ENCODE data around the gene XRCC6. TPM values are rescaled to one million over a fixed set of nuclear protein-coding genes. Genes with fewer than 3 reads are reported as not detected.
"Not testable (repeated sequence)": the region's sequence is repeated elsewhere in the genome, so short reads cannot be mapped to it uniquely, and the experiment has no call there.

The XRCC6 gene
- total RNA-seq, 1 donor from 2014 or later, result 251 TPM

DNA sequence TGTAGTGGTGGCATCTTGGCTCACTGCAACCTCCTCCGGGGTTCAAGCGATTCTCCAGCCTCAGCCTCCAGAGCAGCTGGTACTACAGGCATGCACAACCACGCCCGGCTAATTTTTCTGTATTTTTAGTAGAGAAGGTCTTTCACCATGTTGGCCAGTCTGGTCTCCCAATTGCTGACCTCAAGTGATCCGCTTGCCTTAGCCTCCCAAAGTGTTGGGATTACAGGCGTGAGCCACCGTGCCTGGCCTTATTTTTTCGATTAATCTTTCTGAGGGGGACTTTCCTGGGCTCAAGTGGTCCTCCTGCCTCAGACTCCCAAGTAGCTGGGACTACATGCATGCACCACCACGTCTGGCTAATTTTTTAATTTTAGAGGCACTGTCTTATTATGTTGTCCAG, 62.0 kb downstream of the XRCC6 start:
- no peak for DNase-seq (ENCODE audit: extremely low read depth, low read depth, low spot score)

DNA sequence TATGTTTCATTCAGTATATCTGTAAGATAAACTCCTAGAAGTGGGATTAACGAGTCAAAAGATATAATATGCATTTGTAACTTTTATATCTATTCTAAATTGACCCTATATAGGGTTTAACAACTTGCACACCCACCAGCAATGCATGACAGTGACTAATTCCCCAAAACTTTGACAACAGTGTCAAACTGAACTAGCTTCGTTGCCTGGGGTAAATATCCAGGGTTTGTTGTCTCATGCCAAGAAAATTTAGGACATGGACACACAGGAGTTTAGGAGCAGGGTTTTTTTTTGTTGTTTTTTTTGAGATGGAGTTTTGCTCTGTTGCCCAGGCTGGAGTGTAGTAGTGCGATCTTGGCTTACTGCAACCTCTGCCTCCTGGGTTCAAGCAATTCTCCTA, 62.5 kb downstream of the XRCC6 start:
- no peak for DNase-seq (ENCODE audit: extremely low read depth, low read depth, low spot score)

DNA sequence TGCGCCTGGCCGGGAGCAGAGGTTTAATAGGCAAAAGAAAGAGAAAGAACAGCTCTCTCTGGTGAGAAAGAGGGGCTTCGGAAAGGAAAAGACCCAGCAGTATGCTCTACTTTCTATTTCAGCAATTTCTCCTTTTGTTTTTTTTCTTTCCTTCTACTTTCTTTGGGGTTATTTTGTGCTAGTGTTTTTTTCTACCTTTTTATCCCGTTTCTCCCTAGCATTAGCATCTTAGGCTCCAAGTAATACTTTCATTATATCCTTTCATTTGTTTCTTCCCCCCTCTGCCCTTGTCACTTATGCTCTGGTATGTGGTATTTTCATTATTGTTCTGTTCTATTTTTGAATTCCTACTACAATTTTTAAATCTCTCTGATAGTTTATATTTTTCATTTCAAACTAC, 63.1 kb downstream of the XRCC6 start:
- no peak for DNase-seq (ENCODE audit: extremely low read depth, low read depth, low spot score)

DNA sequence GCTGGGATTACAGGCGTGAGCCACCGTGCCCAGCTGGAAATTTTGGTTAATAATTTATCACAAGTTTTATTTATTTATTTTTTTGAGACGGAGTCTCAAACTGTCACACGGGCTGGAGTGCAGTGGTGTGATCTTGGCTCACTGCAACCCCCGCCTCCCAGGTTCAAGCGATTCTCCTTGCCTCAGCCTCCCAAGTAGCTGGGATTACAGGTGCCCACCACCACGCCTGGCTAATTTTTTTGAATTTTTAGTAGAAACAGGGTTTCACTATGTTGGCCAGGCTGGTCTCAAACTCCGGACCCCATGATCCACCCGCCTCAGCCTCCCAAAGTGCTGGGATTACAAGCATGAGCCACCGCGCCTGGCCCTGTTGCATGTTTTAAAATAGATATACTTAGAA, 65.8 kb downstream of the XRCC6 start:
- DNase-seq (ENCODE audit: extremely low read depth, low read depth, low spot score), result not testable (repeated sequence)

DNA sequence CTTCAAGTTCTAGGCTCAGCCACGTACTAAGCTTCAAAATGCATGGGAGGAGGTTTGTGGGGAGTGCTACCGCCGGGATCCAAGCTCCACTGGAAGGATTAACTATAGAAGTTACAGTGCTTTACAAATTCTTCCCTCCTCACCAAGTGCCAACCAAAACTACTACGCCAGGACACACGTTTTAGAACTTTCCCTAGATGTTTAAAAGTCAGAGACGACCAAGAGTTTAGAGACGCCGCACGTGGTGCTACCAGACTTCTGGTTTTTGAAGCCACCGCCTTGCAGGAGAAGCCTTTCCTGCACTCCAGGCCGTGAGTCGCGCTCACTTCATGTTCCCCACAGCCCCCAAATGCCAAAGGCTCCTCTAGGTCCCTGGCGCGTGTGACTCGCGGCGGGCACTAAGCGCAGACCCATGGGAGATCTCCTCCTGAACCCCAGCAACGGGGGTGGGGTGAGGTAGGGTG, 66.8 kb downstream of the XRCC6 start:
- no peak for DNase-seq (ENCODE audit: extremely low read depth, low read depth, low spot score)

DNA sequence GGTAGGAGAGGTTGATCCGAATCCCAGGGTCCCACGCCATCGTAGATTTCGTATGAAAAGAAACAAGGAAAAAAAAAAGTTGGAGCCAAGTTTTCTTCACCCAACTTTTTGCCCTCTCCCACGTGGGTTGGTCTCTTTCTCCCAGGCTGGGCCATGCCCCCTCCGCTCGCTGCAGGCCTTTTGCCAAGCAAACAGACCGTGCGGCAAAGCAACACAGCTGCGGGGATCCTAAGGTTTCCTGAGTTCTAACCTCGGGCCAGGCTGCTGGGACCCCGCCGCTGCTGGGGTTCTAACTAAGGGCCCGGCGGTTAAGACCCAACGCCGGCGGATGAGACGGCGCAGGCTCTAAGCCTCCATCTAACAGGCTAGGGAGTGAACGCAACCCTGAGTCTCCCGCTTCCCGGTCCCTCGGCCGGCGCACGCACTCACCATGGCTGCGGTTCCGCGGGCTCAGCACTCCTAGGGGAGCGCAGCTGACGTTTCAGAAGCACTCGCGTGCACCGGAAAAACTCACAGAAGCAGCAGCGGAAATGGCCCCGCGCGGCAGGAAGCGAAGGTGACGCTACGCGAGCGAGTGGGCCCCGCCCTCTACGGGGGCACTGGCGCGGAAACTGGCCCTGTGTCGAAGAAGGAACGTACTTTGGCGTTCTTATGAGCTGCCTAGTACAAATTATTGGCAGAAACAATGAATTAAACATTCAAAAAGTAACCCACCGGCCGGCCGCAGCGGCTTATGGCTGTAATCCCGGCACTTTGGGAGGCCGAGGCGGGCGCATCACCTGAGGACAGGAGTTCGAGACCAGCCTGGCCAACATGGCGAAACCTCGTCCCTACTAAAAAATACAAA, 67.5 kb downstream of the XRCC6 start, which contains the start of gene SNU13:
TSS of gene SNU13 (minus strand) at position 503 of the 847 bp plus-strand sequence. CDS start at position 432, 71 bp downstream.
- no peak for DNase-seq (ENCODE audit: extremely low read depth, low read depth, low spot score)

DNA sequence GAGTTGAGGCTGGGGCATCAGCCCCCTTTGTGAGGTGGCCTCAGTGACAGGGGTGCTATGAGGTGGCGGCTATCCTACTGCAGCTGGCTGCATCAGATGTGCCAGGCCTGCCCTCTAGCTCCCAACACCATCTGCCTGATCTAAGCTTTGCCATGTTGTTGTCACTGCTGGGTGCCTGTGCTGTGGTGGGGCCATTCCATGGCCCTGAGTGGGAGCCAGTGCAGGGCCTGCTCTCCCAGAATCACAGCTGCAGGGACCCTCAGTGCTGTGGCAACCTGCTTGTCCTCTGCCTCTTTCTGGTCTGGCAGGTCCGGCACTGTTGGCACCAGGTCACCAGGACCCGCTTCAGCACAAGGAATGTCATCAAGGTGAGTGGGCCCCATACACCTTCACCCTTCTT, 69.4 kb downstream of the XRCC6 start:
- DNase-seq (ENCODE audit: extremely low read depth, low read depth, low spot score), result no peak

DNA sequence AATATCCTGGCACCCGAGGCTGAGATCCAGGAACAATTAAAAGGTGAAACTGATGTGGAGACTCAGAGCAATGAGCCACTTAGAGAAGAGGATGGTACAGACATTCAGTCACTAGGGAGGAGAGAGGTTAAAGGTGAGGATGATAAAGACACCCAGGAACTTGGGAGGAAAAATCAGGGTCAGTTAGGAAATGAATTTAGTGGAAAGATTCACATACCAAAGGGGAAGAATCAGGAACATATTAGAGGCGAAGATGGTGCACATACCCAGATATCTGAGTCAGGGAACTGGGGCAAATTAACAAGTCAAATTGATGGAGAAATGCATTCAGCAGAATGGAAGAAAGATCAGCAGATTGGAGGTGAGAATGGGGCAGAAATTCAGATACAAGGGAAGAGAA, 74.1 kb downstream of the XRCC6 start:
- no peak for DNase-seq (ENCODE audit: extremely low read depth, low read depth, low spot score)

DNA sequence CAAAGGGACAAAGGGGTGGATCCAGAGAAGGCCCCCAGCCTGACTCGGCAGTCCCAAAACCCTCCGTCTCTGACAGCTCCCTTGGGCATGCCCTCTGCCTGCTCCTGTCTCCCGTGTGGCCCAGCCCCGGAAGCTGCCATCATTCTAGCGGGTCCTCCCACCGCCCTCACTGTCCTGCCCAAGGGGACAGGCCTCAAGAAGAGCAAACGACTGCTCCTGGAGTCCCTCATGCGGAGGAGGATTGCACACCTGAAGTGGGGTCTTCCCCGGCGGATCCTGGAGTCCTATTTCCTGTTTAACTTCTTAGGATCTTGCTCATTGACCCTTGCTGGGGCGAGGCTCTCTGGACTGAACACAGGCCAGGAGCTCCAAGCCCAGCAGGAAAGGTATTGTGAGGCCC, 75.6 kb downstream of the XRCC6 start:
- no peak for DNase-seq (ENCODE audit: extremely low read depth, low read depth, low spot score)

DNA sequence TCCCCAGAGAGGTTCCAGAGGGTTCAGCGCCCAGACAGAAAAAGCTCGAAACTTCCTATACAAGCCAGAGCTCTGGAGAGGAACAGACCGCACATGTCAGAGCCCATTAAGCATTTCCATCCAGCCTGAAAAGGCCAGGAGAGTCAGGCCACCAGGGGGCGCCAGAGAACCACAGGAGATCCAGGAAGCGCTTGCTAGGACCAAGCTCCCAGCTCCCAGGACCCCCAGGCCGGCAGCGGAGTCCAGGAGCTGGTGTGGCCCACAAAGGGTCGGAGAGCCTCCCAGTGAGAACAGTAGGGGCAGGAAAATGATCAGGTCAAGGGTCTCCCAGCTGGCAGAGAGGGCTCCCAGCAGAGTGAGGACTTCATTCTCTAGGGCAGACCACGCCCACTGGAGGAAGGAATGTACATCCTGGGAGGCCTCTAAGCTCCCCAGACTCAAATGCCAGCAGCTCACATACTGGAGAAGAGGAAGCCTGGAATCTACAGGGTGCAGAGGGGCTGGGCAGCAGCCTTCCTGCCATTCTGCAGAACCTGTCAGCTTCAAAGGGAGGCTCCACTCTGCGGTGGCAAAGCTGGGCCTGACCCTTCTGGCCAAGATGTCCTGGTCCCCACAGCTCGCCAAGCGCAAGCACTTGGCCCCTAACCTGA, 76.2 kb downstream of the XRCC6 start:
- DNase-seq (ENCODE audit: extremely low read depth, low read depth, low spot score), result peak; percentile 65

DNA sequence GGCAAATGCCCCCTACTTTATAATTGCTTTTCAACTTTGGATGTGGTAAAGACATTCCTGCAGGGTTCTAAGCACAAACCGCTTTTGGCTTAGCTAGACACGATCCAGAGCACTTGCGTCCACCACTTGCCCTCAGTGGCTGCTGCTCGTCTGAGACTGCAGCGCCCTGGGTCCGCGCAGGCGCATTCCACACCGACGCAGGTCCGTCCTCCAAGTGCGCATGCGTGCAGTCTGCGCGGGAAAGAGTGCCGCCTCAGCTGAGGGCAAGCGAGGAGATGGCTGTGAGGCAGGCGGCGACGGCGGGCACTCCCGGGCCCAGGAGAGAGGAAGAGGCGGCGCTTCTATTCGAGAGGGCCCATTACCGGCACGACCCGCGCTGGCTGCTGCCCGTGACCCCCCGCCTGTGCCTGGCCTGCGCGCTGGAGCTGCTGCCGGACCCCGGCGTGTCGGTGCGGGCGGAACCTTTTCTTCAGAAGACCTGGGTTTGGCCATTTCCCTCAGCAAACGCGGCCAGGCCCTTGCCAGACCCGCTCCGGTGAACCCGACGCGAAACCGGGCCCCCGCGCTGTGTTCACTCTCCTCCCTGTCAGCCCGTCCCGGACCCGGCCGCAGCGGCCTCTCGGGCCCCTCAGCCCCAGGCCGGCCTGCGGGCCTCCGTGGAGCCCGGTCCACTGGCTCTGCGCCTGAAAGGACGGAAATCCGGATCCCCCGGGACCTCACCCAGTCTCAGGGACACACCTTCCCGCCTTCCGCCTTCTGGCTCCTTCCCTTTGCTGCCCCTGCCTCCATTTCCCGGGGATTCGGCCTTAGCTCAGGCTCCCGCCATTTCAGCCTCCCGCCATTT, 78.4 kb downstream of the XRCC6 start, which contains the start of gene MEI1:
TSS of gene MEI1 (plus strand) at position 240 of the 844 bp plus-strand sequence. CDS start at position 276, 36 bp downstream.
- no peak for DNase-seq (ENCODE audit: extremely low read depth, low read depth, low spot score)

DNA sequence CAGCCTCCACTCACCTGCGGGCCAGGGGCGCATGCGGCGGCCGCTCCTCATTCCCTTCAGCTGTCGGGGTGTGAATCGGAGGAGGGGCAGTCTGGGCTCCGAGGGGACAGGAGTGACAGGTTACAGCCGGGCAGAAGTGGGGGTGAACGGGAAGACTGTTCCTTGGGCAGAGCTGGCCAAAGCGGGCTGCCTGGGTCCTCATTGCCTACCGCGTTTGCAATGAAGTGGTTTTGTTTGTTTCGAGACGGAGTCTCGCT, 78.9 kb downstream of the XRCC6 start:
- DNase-seq (ENCODE audit: extremely low read depth, low read depth, low spot score), result no peak

DNA sequence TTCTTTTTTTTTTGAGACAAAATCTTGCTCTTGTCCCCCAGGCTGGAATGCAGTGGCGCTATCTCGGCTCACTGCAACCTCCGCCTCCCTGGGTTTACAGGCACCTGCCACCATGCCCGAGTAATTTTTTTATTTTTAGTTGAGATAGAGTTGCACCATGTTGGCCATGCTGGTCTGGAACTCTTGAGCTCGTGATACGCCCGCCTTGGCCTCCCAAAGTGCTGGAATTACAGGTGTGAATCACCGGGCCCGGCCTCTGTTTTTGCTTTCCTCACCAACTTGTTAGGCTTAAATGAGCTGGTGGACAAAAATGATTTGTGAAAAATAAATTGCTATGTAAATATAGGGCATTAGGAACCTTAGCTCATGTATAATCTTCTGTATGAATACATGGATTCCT, 81.7 kb downstream of the XRCC6 start:
- no peak for DNase-seq (ENCODE audit: extremely low read depth, low read depth, low spot score)

DNA sequence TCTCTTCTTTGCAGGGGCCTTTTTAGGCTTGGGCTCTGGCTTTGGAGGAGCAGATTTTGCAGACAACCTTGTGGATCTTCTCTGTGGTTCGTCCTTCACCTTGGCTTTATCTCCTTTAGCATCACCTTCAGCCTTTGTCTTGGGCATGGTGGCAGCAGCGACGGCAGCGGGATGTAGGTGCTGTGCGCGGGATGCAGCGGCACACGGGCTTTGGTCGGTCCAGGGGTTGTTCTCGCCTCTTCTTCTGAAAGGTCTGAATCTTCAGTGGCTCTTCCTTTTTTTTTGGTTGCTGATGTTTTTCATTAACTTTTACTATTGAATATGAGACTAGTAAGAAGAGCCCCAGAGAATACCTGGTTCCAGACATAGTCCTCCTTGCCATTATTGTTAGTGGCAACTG, 88.2 kb downstream of the XRCC6 start:
- DNase-seq (ENCODE audit: extremely low read depth, low read depth, low spot score), result no peak

DNA sequence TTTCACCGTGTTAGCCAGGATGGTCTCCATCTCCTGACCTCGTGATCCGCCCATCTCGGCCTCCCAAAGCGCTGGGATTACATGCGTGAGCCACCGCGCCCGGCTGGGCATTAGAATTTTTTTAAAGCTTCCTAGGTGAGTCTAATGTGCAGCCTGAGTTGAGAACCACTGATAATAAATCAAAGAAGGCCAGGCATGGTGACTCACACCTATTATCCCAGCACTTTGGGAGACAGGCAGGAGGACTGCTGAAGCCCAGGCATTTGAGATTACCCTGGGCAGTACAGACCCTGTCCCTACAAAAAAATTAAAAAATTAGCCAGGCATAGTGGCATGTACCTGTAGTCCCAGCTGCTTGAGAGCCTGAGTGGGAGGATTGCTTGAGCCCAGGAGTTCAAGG, 91.9 kb downstream of the XRCC6 start:
- DNase-seq (ENCODE audit: extremely low read depth, low read depth, low spot score), result no peak

Other genes starting within 250 kb of the XRCC6 start
- 5.0 and 8.1 TPM in 2 replicates for gene TEF, start 239.4 kb upstream of the XRCC6 start, total RNA-seq
- 45.5 and 49.9 TPM in 2 replicates for gene TOB2, start 174.5 kb upstream of the XRCC6 start, total RNA-seq
- gene PHF5A, start 152.6 kb upstream of the XRCC6 start, total RNA-seq, result 26.1 and 43.8 TPM in 2 replicates
- 84.3 and 87.2 TPM in 2 replicates for gene ACO2, start 152.2 kb upstream of the XRCC6 start, total RNA-seq
- gene POLR3H, start 76.8 kb upstream of the XRCC6 start, total RNA-seq, result 9.8 and 18.1 TPM in 2 replicates
- gene CSDC2, start 60.3 kb upstream of the XRCC6 start, total RNA-seq, result 0.41 TPM in 1 of 2 replicates, not detected in the other
- gene PMM1, start 31.5 kb upstream of the XRCC6 start, total RNA-seq, result 17.7 and 18.9 TPM in 2 replicates
- 59.6 and 77.9 TPM in 2 replicates for gene DESI1, start 252 bp upstream of the XRCC6 start, total RNA-seq
- gene SNU13, start 67.6 kb downstream of the XRCC6 start, total RNA-seq, result 122 and 123 TPM in 2 replicates
- 0.34 and 0.64 TPM in 2 replicates for gene MEI1, start 78.2 kb downstream of the XRCC6 start, total RNA-seq
- gene CCDC134, start 179.4 kb downstream of the XRCC6 start, total RNA-seq, result 4.6 and 5.2 TPM in 2 replicates
- gene SREBF2, start 211.8 kb downstream of the XRCC6 start, total RNA-seq, result 78.9 and 100 TPM in 2 replicates